Caco-2 (cell line): ENCODE measurements around the gene POM121. TPM values are rescaled to one million over a fixed set of nuclear protein-coding genes. Genes with fewer than 3 reads are reported as not detected.
"Not testable (repeated sequence)": the region's sequence is repeated elsewhere in the genome, so short reads cannot be mapped to it uniquely, and the experiment has no call there.

Source experiments
- BruUV-seq: library from RNA; stranded (reverse); fragments of 400-500 nt; replicated peaks from 2 replicates; lab custom pipeline; 2021; lab: Mats Ljungman, UMichigan
- CTCF ChIA-PET: fragments of 300-600 bp; sonication (Branson Sonifier 250); formaldehyde crosslinking; loops from one replicate; lab custom pipeline; 2022; ENCODE audit warnings: antibody characterized with exemption; lab: Charles Lee
- POLR2A ChIA-PET: fragments of 300-600 bp; sonication (Branson Sonifier 250); formaldehyde crosslinking; loops from one replicate; lab custom pipeline; 2022; ENCODE audit warnings: antibody characterized with exemption; lab: Charles Lee
- DNase-seq, 2 experiments: peaks; one replicate each; pipeline versions ENCODE4 v3.0.0 to v3.0.0-alpha.2; 2020 to 2022
- H3K27me3 ChIP-seq: replicated peaks from 2 replicates; pipeline ENCODE4 v1.6.0; 2011; ENCODE audit warnings: low read length; ENCODE audit not compliant: control insufficient read depth, insufficient read depth
- H3K36me3 ChIP-seq: 2 replicates; pipeline ENCODE4 v1.5.1; 2011; ENCODE audit warnings: low read length; ENCODE audit not compliant: control insufficient read depth, insufficient read depth
- H3K4me1 ChIP-seq: fragments of 250-450 bp; sonication (Bioruptor Pico); 2 replicates; pipeline ENCODE4 v1.5.1; 2020; ENCODE audit warnings: mild to moderate bottlenecking
- H3K4me3 ChIP-seq: 2 replicates; pipeline ENCODE4 v1.5.1; 2011; ENCODE audit warnings: low read depth, mild to moderate bottlenecking, control low read depth, low read length
- H3K9me3 ChIP-seq: fragments of 250-450 bp; sonication (Bioruptor Pico); 2 replicates; pipeline ENCODE4 v1.5.1; 2020; ENCODE audit warnings: mild to moderate bottlenecking, moderate library complexity
- H3K27ac Mint-ChIP-seq: one replicate; pipeline ENCODE4 v1.8.0; 2022; ENCODE audit warnings: mixed read lengths; ENCODE audit not compliant: unreplicated experiment
- H3K27me3 Mint-ChIP-seq: one replicate; pipeline ENCODE4 v1.8.0; 2022; ENCODE audit warnings: mixed read lengths; ENCODE audit not compliant: insufficient read depth, unreplicated experiment
- H3K36me3 Mint-ChIP-seq: one replicate; pipeline ENCODE4 v1.8.0; 2022; ENCODE audit warnings: mild to moderate bottlenecking, mixed read lengths; ENCODE audit not compliant: insufficient read depth, unreplicated experiment
- H3K4me1 Mint-ChIP-seq: one replicate; pipeline ENCODE4 v1.8.0; 2022; ENCODE audit warnings: low read depth, mixed read lengths; ENCODE audit not compliant: unreplicated experiment
- H3K4me3 Mint-ChIP-seq: one replicate; pipeline ENCODE4 v1.8.0; 2022; ENCODE audit warnings: mild to moderate bottlenecking, moderate library complexity, mixed read lengths; ENCODE audit not compliant: unreplicated experiment
- H3K9me3 Mint-ChIP-seq: one replicate; pipeline ENCODE4 v1.8.0; 2022; ENCODE audit warnings: mixed read lengths; ENCODE audit not compliant: unreplicated experiment
- intact Hi-C: fragments of 100-400 bp; cut with micrococcal nuclease; formaldehyde crosslinking; loops from one replicate; pipeline ENCODE4 v1.10.0; 2022; ENCODE audit not compliant: unreplicated experiment
- total RNA-seq: library from RNA; stranded (reverse); gene quantifications from 2 replicates; pipeline ENCODE4 v1.2.3, GENCODE V29; 2022
- TF ChIP-seq, protein P1 (sequence below), 2 experiments: fragments of 200-600 bp in 1 of 2; IDR thresholded peaks; 1 replicate in 1 of 2; 2 replicates in 1 of 2; pipeline versions ENCODE4 v1.5.1 to v1.8.0; 2011 to 2022; ENCODE audit warnings: antibody characterized with exemption in 1 of 2, control low read depth in 1 of 2, inconsistent platforms in 1 of 2, low read depth in 1 of 2, low read length in 1 of 2, mild to moderate bottlenecking in 1 of 2, moderate library complexity in 1 of 2; ENCODE audit not compliant: insufficient read depth in 1 of 2, severe bottlenecking in 1 of 2, unreplicated experiment in 1 of 2

POM121 gene
- total RNA-seq, 1 experiment from 2014 or later: 83.1 TPM

DNA sequence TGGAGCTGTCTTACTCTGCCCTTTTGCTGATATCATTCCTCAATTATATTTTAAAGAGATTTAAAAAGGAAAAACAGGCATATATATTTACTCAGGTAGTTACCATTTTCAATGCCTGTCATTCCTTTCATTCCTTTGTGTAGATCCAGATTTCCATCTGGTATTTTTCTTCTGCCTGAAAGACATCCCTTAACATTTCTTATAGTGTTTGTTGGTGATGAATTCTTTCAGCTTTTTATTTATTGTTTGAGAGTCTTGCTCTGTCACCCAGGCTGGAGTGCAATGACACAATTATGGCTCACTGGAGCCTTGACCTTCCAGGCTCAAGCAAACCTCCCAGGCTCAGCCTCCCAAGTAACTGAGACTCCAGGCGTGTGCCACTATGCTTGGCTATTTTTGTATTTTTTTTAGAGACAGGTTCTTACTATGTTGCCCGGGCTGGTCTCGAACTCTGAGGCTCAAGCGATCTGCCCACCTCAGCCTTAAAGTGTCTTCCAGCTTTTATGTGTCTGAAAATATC is 5.6 kb upstream of the POM121 start:
- BruUV-seq: no TSS peak

DNA sequence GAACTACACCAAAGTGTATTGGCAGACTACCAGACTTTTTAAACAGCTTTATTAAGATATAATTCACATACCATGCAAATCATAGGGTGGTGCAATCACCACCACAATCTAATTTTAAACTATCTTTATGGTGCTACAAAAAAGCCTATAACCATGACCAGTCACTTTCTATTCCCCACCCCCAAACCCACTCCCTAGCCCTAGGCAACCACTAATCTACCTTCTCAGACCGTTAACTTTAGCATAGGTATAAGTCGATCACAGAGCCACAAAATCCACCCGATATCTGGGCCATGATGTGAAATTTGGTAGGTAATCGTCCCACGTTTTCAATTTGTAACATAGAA is 536 bp upstream of the POM121 start:
- Histone ChIP-seq H3K36me3 (peaks cover 3% of the 10 kb centered on the region; the same call in 1 of the 2 replicates), H3K9me3 (no peaks in the 10 kb centered on the region), H3K27me3 (no peaks in the 10 kb centered on the region), H3K4me3 (peak overlapping the region; percentile 56), H3K4me1 (peaks cover 5% of the 10 kb centered on the region; the same call in 1 of the 2 replicates)
- Mint-ChIP-seq H3K36me3 (peaks cover 73% of the 10 kb centered on the region), H3K27ac (peak overlapping the region; percentile 99), H3K9me3 (no peaks in the 10 kb centered on the region), H3K27me3 (no peaks in the 10 kb centered on the region), H3K4me1 (peaks cover 14% of the 10 kb centered on the region), H3K4me3 (peak overlapping the region; percentile 95)
- TSS peak; percentile 97 for BruUV-seq
- TF ChIP-seq, protein P1, sequence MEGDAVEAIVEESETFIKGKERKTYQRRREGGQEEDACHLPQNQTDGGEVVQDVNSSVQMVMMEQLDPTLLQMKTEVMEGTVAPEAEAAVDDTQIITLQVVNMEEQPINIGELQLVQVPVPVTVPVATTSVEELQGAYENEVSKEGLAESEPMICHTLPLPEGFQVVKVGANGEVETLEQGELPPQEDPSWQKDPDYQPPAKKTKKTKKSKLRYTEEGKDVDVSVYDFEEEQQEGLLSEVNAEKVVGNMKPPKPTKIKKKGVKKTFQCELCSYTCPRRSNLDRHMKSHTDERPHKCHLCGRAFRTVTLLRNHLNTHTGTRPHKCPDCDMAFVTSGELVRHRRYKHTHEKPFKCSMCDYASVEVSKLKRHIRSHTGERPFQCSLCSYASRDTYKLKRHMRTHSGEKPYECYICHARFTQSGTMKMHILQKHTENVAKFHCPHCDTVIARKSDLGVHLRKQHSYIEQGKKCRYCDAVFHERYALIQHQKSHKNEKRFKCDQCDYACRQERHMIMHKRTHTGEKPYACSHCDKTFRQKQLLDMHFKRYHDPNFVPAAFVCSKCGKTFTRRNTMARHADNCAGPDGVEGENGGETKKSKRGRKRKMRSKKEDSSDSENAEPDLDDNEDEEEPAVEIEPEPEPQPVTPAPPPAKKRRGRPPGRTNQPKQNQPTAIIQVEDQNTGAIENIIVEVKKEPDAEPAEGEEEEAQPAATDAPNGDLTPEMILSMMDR (IDR thresholded peaks at IDR 0.05; ENCODE audit: insufficient read depth in 1 of 2, low read depth in 1 of 2, low read length in 1 of 2, severe bottlenecking in 1 of 2, unreplicated experiment in 1 of 2): no peak
- DNase-seq: no peak
- ChIA-PET POLR2A (no interaction called here), CTCF (no interaction called here)
- intact Hi-C loops: loop anchor here (2.0 kb wide), 1 partner anchor 46 kb away; no protein-coding TSS in a partner anchor

More for the DNA sequence above, 5.6 kb upstream of the POM121 start:
- intact Hi-C loops: no loop called here
- DNase-seq: no peak
- no peak overlapping the region for H3K27ac Mint-ChIP-seq
- peaks cover 52% of the 10 kb centered on the region for H3K36me3 Mint-ChIP-seq
- peaks cover 26% of the 10 kb centered on the region for H3K4me1 ChIP-seq
- H3K4me3 Mint-ChIP-seq: no peak overlapping the region
- TF ChIP-seq, protein P1 (IDR thresholded peaks at IDR 0.05; ENCODE audit: insufficient read depth in 1 of 2, low read depth in 1 of 2, low read length in 1 of 2, severe bottlenecking in 1 of 2, unreplicated experiment in 1 of 2): no peak
- no peaks in the 10 kb centered on the region for H3K27me3 ChIP-seq
- H3K4me1 Mint-ChIP-seq: peaks cover 31% of the 10 kb centered on the region
- ChIA-PET CTCF (no interaction called here), POLR2A (no interaction called here)
- no peaks in the 10 kb centered on the region for H3K9me3 ChIP-seq
- H3K4me3 ChIP-seq: no peak overlapping the region
- H3K9me3 Mint-ChIP-seq: no peaks in the 10 kb centered on the region
- no peaks in the 10 kb centered on the region for H3K27me3 Mint-ChIP-seq
- no peaks in the 10 kb centered on the region for H3K36me3 ChIP-seq

DNA sequence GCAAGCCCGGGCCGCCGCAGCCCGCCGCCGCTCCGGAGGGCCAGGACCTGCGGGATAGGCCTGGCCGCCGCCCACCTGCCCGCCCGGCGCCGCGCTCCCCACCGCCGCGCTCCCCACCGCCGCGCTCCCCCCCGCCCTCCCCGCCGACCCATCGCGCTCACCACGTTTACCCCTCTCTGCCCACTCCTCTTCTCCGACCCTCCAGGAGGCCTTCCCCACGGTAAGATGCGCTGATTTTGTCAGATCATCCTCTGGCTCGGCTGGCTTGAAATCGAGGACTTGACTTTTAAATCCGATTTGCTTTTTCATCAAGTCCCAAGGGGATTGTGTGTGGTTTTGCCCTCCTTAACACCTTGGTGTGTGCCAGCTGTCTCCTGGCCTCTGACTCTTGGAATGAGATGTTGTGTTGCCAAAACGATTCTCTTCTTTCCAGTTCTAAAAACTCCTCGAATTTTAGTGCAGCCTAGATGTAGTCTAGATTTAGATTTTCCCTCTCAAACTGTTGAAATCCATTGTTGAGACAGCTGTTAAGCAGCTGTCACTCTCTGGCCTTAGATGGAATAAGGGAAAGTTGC is 738 bp downstream of the POM121 start:
- Mint-ChIP-seq H3K27ac (peak overlapping the region; percentile 99), H3K27me3 (no peaks in the 10 kb centered on the region), H3K9me3 (no peaks in the 10 kb centered on the region), H3K36me3 (peaks cover 75% of the 10 kb centered on the region), H3K4me1 (peaks cover 7% of the 10 kb centered on the region), H3K4me3 (peak overlapping the region; percentile 95)
- Histone ChIP-seq H3K36me3 (peaks cover 3% of the 10 kb centered on the region; the same call in 1 of the 2 replicates), H3K27me3 (no peaks in the 10 kb centered on the region), H3K9me3 (no peaks in the 10 kb centered on the region), H3K4me1 (no peaks in the 10 kb centered on the region), H3K4me3 (peak overlapping the region; percentile 56)
- intact Hi-C loops: loop anchor here (2.0 kb wide), 1 partner anchor 47 kb away; no protein-coding TSS in a partner anchor
- TF ChIP-seq, protein P1 (IDR thresholded peaks at IDR 0.05; ENCODE audit: insufficient read depth in 1 of 2, low read depth in 1 of 2, low read length in 1 of 2, severe bottlenecking in 1 of 2, unreplicated experiment in 1 of 2): no peak
- DNase-seq: no peak
- ChIA-PET CTCF (no interaction called here), POLR2A (no interaction called here)
- BruUV-seq: no TSS peak

DNA sequence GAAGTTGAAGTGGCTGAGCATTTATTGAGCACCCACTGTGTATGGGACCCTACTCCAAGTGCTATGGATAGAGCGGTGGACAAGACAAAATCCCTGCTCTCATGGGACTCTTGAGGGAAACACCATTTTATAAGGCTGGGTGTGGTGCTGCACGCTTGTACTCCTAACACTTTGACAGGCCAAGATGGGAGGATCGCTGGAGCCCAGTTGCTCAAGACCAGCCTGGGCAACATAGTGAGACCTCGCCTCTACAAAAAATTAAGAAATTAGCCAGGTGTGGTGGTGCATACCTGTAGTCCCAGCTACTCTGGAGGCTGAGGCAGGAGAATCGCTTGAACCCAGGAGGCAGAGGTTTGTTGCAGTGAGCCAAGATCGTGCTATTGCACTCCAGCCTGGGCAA is 2.9 kb downstream of the POM121 start:
- intact Hi-C loops, CTCF ChIA-PET, H3K9me3 Mint-ChIP-seq, H3K4me1 Mint-ChIP-seq, BruUV-seq, H3K27ac Mint-ChIP-seq, H3K9me3 ChIP-seq, H3K27me3 ChIP-seq, DNase-seq, H3K4me3 Mint-ChIP-seq, H3K4me1 ChIP-seq, H3K36me3 ChIP-seq, H3K27me3 Mint-ChIP-seq, H3K4me3 ChIP-seq, POLR2A ChIA-PET: not testable (repeated sequence)
- H3K36me3 Mint-ChIP-seq: peaks cover 78% of the 10 kb centered on the region

DNA sequence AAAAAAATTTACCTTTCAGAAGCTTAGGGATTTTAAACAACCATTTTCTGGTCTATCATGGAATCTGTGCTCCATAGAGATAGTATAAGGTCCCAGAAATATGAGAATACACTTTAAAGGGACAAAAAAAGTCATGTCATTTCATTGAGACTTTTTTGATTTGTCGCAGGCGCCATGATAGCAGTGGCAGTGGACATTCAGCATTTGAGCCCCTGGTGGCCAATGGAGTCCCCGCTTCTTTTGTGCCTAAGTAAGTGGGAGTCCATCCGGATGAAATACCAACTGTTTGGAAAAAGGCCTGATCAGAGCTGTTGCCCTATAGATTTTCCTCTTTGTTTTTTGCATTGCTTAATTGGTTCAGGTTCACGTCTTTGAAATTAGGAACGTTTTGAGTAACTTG is 3.3 kb downstream of the POM121 start:
- H3K9me3 Mint-ChIP-seq, CTCF ChIA-PET, H3K27me3 ChIP-seq, DNase-seq, H3K4me3 Mint-ChIP-seq, H3K27ac Mint-ChIP-seq, BruUV-seq, POLR2A ChIA-PET, H3K4me1 Mint-ChIP-seq, H3K4me1 ChIP-seq, H3K9me3 ChIP-seq, H3K27me3 Mint-ChIP-seq, H3K4me3 ChIP-seq, H3K36me3 ChIP-seq, intact Hi-C loops: not testable (repeated sequence)
- peaks cover 82% of the 10 kb centered on the region for H3K36me3 Mint-ChIP-seq
